HepG2 (cell line): ENCODE results near the gene UBTD1.

Experiments
- AFF4 ChIP-seq: sonication (generic); formaldehyde crosslinking; IDR thresholded peaks from 2 replicates; pipeline ENCODE4 v1.4.0; 2020; ENCODE audit warnings: missing genetic modification reagents
- CBX2 ChIP-seq, 2 experiments: fragments of 200-600 bp in 1 of 2; sonication (generic); formaldehyde crosslinking in 1 of 2; IDR thresholded peaks; 2 replicates each; pipeline versions ENCODE4 v1.7.0 to v1.8.1; 2018 to 2022; ENCODE audit warnings: low read depth in 2 of 2, low read length in 1 of 2, mild to moderate bottlenecking in 1 of 2, missing genetic modification reagents in 1 of 2
- CCAR2 ChIP-seq: fragments of 200-400 bp; formaldehyde crosslinking; optimal IDR thresholded peaks from 2 replicates; pipeline ENCODE3; 2018; ENCODE audit warnings: low read depth, mild to moderate bottlenecking, low read length, moderate library complexity
- ESRRA ChIP-seq: sonication (generic); formaldehyde crosslinking; IDR thresholded peaks from 2 replicates; pipeline ENCODE4 v1.5.1; 2020; ENCODE audit warnings: mild to moderate bottlenecking, low read depth, missing genetic modification reagents
- HCFC1 ChIP-seq: fragments of 150-350 bp; IDR thresholded peaks from 2 replicates; pipeline ENCODE4 v1.6.1; 2014; ENCODE audit warnings: low read depth, low read length
- IRF1 ChIP-seq: sonication (generic); formaldehyde crosslinking; IDR thresholded peaks from 2 replicates; pipeline ENCODE4 v1.4.0; 2020; ENCODE audit warnings: low read depth, mild to moderate bottlenecking, missing genetic modification reagents
- NFAT5 ChIP-seq: sonication (generic); formaldehyde crosslinking; IDR thresholded peaks from 2 replicates; pipeline ENCODE4 v1.4.0; 2020; ENCODE audit warnings: missing genetic modification reagents
- NR3C1 ChIP-seq: sonication (generic); formaldehyde crosslinking; IDR thresholded peaks from 2 replicates; pipeline ENCODE4 v1.4.0; 2020; ENCODE audit warnings: missing genetic modification reagents
- USF2 ChIP-seq, 2 experiments: sonication (generic) in 1 of 2; formaldehyde crosslinking in 1 of 2; IDR thresholded peaks; 2 replicates each; pipeline versions ENCODE4 v1.5.1 to v1.6.1; 2011 to 2020; ENCODE audit warnings: borderline replicate concordance in 1 of 2, low read depth in 1 of 2, low read length in 1 of 2, mild to moderate bottlenecking in 1 of 2, missing genetic modification reagents in 1 of 2, moderate library complexity in 1 of 2
- ZBTB2 ChIP-seq: sonication (generic); formaldehyde crosslinking; IDR thresholded peaks from 2 replicates; pipeline ENCODE4 v1.8.0; 2022; ENCODE audit warnings: low read depth, missing genetic modification reagents
- ZNF207 ChIP-seq: fragments of 450-650 bp; IDR thresholded peaks from 2 replicates; pipeline ENCODE4 v1.6.1; 2016; ENCODE audit warnings: antibody characterized with exemption, borderline replicate concordance
- ZNF607 ChIP-seq: sonication (generic); formaldehyde crosslinking; IDR thresholded peaks from 2 replicates; pipeline ENCODE4 v1.5.1; 2020; ENCODE audit warnings: missing genetic modification reagents, mild to moderate bottlenecking, borderline replicate concordance

- TF ChIP-seq ZNF607 (CRISPR knock-in tag), result no peak
- TF ChIP-seq USF2 (IDR thresholded peaks at IDR 0.05; ENCODE audit: low read depth, low read length), result no peak
- TF ChIP-seq USF2 (CRISPR knock-in tag; IDR thresholded peaks at IDR 0.05; ENCODE audit: borderline replicate concordance), result no peak
- TF ChIP-seq ESRRA, result no peak
- no peak for TF ChIP-seq AFF4 (CRISPR knock-in tag)
- no peak for TF ChIP-seq CBX2 (IDR thresholded peaks at IDR 0.05; ENCODE audit: low read depth, low read length)
- no peak for TF ChIP-seq CBX2 (CRISPR knock-in tag; IDR thresholded peaks at IDR 0.05; ENCODE audit: low read depth)
- no peak for TF ChIP-seq ZBTB2
- TF ChIP-seq IRF1 (CRISPR knock-in tag), result no peak
- TF ChIP-seq ZNF207, result no peak
- no peak for TF ChIP-seq CCAR2
- TF ChIP-seq NR3C1 (CRISPR knock-in tag), result no peak
- TF ChIP-seq HCFC1, result no peak
- no peak for TF ChIP-seq NFAT5
Observed at GRCh38 chr10:97571622-97572021, 72.9 kb downstream of the UBTD1 start.
